GM12878 (cell line): Measurements from ENCODE around the gene BMAL2. TPM values are rescaled to one million over a fixed set of nuclear protein-coding genes. Genes with fewer than 3 reads are reported as not detected.
A peak's percentile ranks its signal among the peaks of the same experiment; 100 is the strongest.

ENCODE experiments used
- BMI1 ChIP-seq: fragments of 450-650 bp; IDR thresholded peaks from 2 replicates; pipeline ENCODE4 v1.6.1; 2016; ENCODE audit warnings: mild to moderate bottlenecking, moderate library complexity, borderline replicate concordance
- DPF2 ChIP-seq: fragments of 450-650 bp; IDR thresholded peaks from 2 replicates; pipeline ENCODE4 v1.6.1; 2017; ENCODE audit warnings: mild to moderate bottlenecking
- E2F8 ChIP-seq: fragments of 450-650 bp; IDR thresholded peaks from 2 replicates; pipeline ENCODE4 v1.6.1; 2018; ENCODE audit warnings: mild to moderate bottlenecking, low read depth, moderate library complexity; ENCODE audit not compliant: partially characterized antibody
- IKZF2 ChIP-seq, 2 experiments: fragments of 450-650 bp; IDR thresholded peaks; 2 replicates each; pipeline ENCODE4 v1.6.1; 2017; ENCODE audit warnings: mild to moderate bottlenecking in 2 of 2, moderate library complexity in 2 of 2
- MLLT1 ChIP-seq: fragments of 450-650 bp; IDR thresholded peaks from 2 replicates; pipeline ENCODE4 v1.6.1; 2016; ENCODE audit warnings: mild to moderate bottlenecking
- MTA2 ChIP-seq: fragments of 450-650 bp; IDR thresholded peaks from 2 replicates; pipeline ENCODE4 v1.6.1; 2016; ENCODE audit warnings: low read depth, mild to moderate bottlenecking, moderate library complexity
- NFIC ChIP-seq: IDR thresholded peaks from 2 replicates; pipeline ENCODE4 v1.6.1; 2012; ENCODE audit warnings: low read depth, mild to moderate bottlenecking, inconsistent platforms, low read length, moderate library complexity
- NFYA ChIP-seq: IDR thresholded peaks from 2 replicates; pipeline ENCODE4 v1.6.1; 2011; ENCODE audit warnings: low read depth, mild to moderate bottlenecking, low read length, improper control_type of control experiment, borderline replicate concordance
- NR2C1 ChIP-seq: fragments of 450-650 bp; IDR thresholded peaks from 2 replicates; pipeline ENCODE4 v1.6.1; 2017; ENCODE audit warnings: antibody characterized with exemption, mild to moderate bottlenecking, moderate library complexity
- PAX5 ChIP-seq: IDR thresholded peaks from 2 replicates; pipeline ENCODE4 v1.6.1; 2011; ENCODE audit warnings: low read depth, low read length, borderline replicate concordance
- PAX8 ChIP-seq: fragments of 450-650 bp; IDR thresholded peaks from 2 replicates; pipeline ENCODE4 v1.6.1; 2017; ENCODE audit warnings: mild to moderate bottlenecking, moderate library complexity
- PML ChIP-seq: IDR thresholded peaks from 2 replicates; pipeline ENCODE4 v1.6.1; 2012; ENCODE audit warnings: low read length, inconsistent platforms
- RAD51 ChIP-seq: fragments of 450-650 bp; IDR thresholded peaks from 2 replicates; pipeline ENCODE4 v1.6.1; 2016; ENCODE audit warnings: moderate library complexity, mild to moderate bottlenecking, inconsistent platforms
- RELB ChIP-seq: fragments of 450-650 bp; IDR thresholded peaks from 2 replicates; pipeline ENCODE4 v1.6.1; 2017; ENCODE audit warnings: low read depth, mild to moderate bottlenecking, moderate library complexity
- SMAD1 ChIP-seq: fragments of 450-650 bp; IDR thresholded peaks from 2 replicates; pipeline ENCODE4 v1.6.1; 2018; ENCODE audit warnings: mild to moderate bottlenecking, low read depth; ENCODE audit not compliant: partially characterized antibody
- ZBTB4 ChIP-seq: fragments of 450-650 bp; formaldehyde crosslinking; IDR thresholded peaks from 2 replicates; pipeline ENCODE4 v1.4.0; 2022; ENCODE audit warnings: mild to moderate bottlenecking, moderate library complexity
- ZBTB40 ChIP-seq: fragments of 450-650 bp; IDR thresholded peaks from 2 replicates; pipeline ENCODE4 v1.6.1; 2016; ENCODE audit warnings: mild to moderate bottlenecking, moderate library complexity, borderline replicate concordance
- polyA plus RNA-seq, 11 experiments: library from polyadenylated mRNA; depleted of rRNA in 4 of 11; unstranded in 6 of 11; stranded (reverse) in 5 of 11; fragments of >200 nt; fragmentation: Nextera tagmentation in 4 of 11; fragmentation: Illumina TruSeq in 1 of 11; extraction: Ambion mirVana in 4 of 11; extraction: Trizol in 1 of 11; gene quantifications; 1 replicate in 1 of 11; 2 replicates in 10 of 11; pipeline versions ENCODE4 v1.2.1 to v1.2.3, GENCODE V29; 2011 to 2016; ENCODE audit warnings: inconsistent platforms in 2 of 11, missing spikeins in 2 of 11, low read depth in 1 of 11
- total RNA-seq, 4 experiments: library from RNA; depleted of rRNA in 3 of 4; stranded (reverse); fragments of >200 nt in 3 of 4; fragmentation: Illumina TruSeq in 1 of 4; extraction: Trizol in 1 of 4; gene quantifications; 2 replicates each; pipeline versions ENCODE4 v1.2.1 to v1.2.3, GENCODE V29; 2013 to 2021

Gene BMAL2
- total and polyA plus RNA-seq, 10 of the 15 experiments (the other 5 are each of a cell fraction or from before 2014, with no cell fraction given) = 7.9 to 53.6 (median 35.5) TPM

GRCh38 chr12:27284751-27285150 lies 47.9 kb upstream of the BMAL2 start (continued):
- TF ChIP-seq E2F8 (no peak), ZBTB4 (no peak), NFIC (peak; percentile 88), NFYA (no peak), RAD51 (peak; percentile 93), IKZF2 (IDR thresholded peaks at IDR 0.05) (peak; percentile 87 to 89), SMAD1 (no peak), PAX5 (no peak), RELB (peak; percentile 63; the same call in 1 of the 2 replicates), DPF2 (peak; percentile 65), BMI1 (peak; percentile 56; the same call in 1 of the 2 replicates), MLLT1 (0 out of 2 replicates have a peak, but pooled peaks have one; percentile 34), NR2C1 (0 out of 2 replicates have a peak, but pooled peaks have one; percentile 22), PML (peak; percentile 27; the same call in 1 of the 2 replicates), PAX8 (no peak), ZBTB40 (peak; percentile 28; the same call in 1 of the 2 replicates), MTA2 (peak; percentile 88)
